Activated CD4-positive, alpha-beta memory T cell treated with anti-CD3 and anti-CD28 coated beads for 36 hours (primary cell): ENCODE results near the gene ATE1. TPM values are rescaled to one million over a fixed set of nuclear protein-coding genes. Genes with fewer than 3 reads are reported as not detected.

Experiments
- CTCF ChIA-PET: fragments of 350-600 bp; sonication (Branson Sonifier 250); formaldehyde crosslinking; loops from one replicate; lab custom pipeline; 2021; ENCODE audit warnings: antibody characterized with exemption, inconsistent platforms; lab: Charles Lee
- POLR2A ChIA-PET: fragments of 350-600 bp; sonication (Branson Sonifier 250); formaldehyde crosslinking; loops from one replicate; lab custom pipeline; 2021; ENCODE audit warnings: antibody characterized with exemption; lab: Charles Lee
- DNase-seq: peaks from one replicate; pipeline ENCODE4 v3.0.0-alpha.2; 2020
- H3K27ac Mint-ChIP-seq: one replicate; pipeline ENCODE4 v1.8.0; 2021; ENCODE audit warnings: mixed read lengths
- H3K27me3 Mint-ChIP-seq: one replicate; pipeline ENCODE4 v1.8.0; 2021; ENCODE audit warnings: mixed read lengths
- H3K36me3 Mint-ChIP-seq: one replicate; pipeline ENCODE4 v1.8.0; 2021; ENCODE audit warnings: mixed read lengths
- H3K4me1 Mint-ChIP-seq: one replicate; pipeline ENCODE4 v1.8.0; 2021; ENCODE audit warnings: low read depth, mixed read lengths
- H3K4me3 Mint-ChIP-seq: one replicate; pipeline ENCODE4 v1.8.0; 2021; ENCODE audit warnings: mild to moderate bottlenecking, mixed read lengths
- H3K9me3 Mint-ChIP-seq: one replicate; pipeline ENCODE4 v1.8.0; 2021; ENCODE audit warnings: mixed read lengths
- intact Hi-C: fragments of 100-400 bp; cut with micrococcal nuclease; formaldehyde crosslinking; loops from one replicate; pipeline ENCODE4 v1.15.1; 2023
- total RNA-seq, 2 experiments: library from RNA; stranded (reverse); gene quantifications; one replicate each; pipeline ENCODE4 v1.2.3, GENCODE V29; 2021

ATE1 gene
- total RNA-seq, 2 experiments from 2014 or later = 19.4 to 23.1 TPM

- Mint-ChIP-seq H3K9me3 (no peaks in the 10 kb centered on the region), H3K4me3 (no peak overlapping the region), H3K27ac (no peak overlapping the region), H3K36me3 (peaks cover 20% of the 10 kb centered on the region), H3K27me3 (no peaks in the 10 kb centered on the region), H3K4me1 (no peaks in the 10 kb centered on the region)
- DNase-seq = no peak
- POLR2A ChIA-PET = no interaction called here
- intact Hi-C loops = loop anchor here (1.0 kb wide), 2 partner anchors 75 to 957 kb away; no protein-coding TSS in a partner anchor
- CTCF ChIA-PET = interaction anchor here (0.9 to 1.8 kb wide), 5 partner anchors 12 to 76 kb away, joined by 3 to 10 read pairs (median 3); no protein-coding TSS in a partner anchor
Measured at GRCh38 chr10:121899727-121900126, 28.1 kb downstream of the ATE1 start.

DNA sequence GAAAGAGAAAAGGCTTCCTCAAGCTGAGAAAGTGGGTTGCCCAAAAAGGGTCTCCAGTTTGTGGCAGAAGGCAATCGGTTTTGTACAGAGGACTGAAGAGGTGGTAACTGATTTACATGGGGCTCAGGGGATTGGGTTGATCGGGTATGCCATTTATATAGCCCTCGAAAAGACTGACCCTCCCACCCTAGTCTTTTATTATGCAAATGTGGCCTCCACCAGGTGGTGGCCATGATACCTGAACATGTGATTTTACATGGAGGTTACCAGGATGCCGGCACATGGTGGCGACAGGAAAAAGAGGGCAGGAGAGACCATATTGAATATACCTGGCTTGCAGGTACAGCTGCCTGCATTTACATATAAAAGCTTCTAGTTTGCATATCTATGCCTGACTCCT, 36.7 kb downstream of the ATE1 start:
- CTCF ChIA-PET = interaction anchor here (2.0 kb wide), 1 partner anchor 10 kb away, joined by 8 read pairs; no protein-coding TSS in a partner anchor
- no peak overlapping the region for H3K4me3 Mint-ChIP-seq
- no peaks in the 10 kb centered on the region for H3K9me3 Mint-ChIP-seq
- POLR2A ChIA-PET = no interaction called here
- H3K27ac Mint-ChIP-seq = no peak overlapping the region
- no peak for DNase-seq
- intact Hi-C loops = no loop called here
- H3K36me3 Mint-ChIP-seq = peaks cover 8% of the 10 kb centered on the region
- H3K27me3 Mint-ChIP-seq = no peaks in the 10 kb centered on the region
- no peaks in the 10 kb centered on the region for H3K4me1 Mint-ChIP-seq

DNA sequence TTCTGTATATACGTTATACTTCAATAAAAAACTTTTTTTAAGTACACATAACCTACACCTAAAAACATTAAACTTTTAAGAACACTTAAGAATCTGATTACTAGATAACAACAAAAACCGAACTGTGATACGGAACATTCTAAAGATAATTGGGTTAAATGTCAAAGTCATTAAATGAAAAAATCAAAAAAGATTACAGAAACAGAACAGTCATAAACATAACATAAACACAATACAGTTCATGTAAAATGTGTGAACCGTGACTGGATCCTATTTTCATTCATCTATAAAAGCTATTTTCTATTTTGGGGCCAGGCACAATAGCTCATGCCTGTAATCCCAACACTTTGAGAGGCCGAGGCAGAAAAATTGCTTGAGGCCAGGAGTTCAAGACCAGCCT, 38.6 kb downstream of the ATE1 start:
- Mint-ChIP-seq H3K36me3 (peaks cover 6% of the 10 kb centered on the region), H3K9me3 (no peaks in the 10 kb centered on the region), H3K27ac (no peak overlapping the region), H3K27me3 (no peaks in the 10 kb centered on the region), H3K4me1 (no peaks in the 10 kb centered on the region), H3K4me3 (no peak overlapping the region)
- ChIA-PET CTCF (interaction anchor here (1.2 to 4.6 kb wide), 2 partner anchors 19 to 65 kb away, joined by 3 to 42 read pairs; no protein-coding TSS in a partner anchor), POLR2A (no interaction called here)
- intact Hi-C loops = loop anchor here (5.0 kb wide), 1 partner anchor 157 kb away; no protein-coding TSS in a partner anchor
- DNase-seq = no peak

DNA sequence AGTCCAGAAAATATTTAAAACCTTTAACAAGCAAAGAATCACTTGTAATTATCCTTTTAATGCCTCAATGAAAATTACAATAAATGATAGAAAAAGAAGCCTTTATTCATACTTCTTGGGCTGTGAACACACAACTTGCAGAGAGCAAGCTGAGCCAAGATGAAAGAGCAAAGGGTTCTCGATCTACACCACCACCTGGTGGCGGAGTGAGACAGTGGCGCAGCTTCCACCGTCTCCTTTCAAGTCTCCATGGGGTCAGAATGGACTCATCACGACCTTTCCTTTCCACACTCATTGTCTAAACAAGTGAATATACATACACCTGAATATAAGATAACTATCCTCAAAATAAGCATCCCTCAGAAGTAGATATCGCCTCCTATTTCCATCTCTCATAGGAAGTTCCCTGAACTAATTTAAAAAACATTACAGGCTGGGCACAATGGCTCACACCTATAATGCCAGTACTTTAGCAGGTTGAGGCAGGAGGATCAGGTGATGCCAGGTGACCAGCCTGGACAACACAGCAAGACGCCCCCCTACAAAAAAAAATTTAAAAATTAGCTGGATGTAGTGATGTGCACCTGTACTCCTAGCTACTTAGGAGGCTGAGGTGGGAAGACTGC, 40.7 kb downstream of the ATE1 start:
- intact Hi-C loops = loop anchor here (1.0 to 5.0 kb wide), 3 partner anchors 63 to 944 kb away; no protein-coding TSS in a partner anchor
- POLR2A ChIA-PET = no interaction called here
- peaks cover 3% of the 10 kb centered on the region for H3K36me3 Mint-ChIP-seq
- no peak overlapping the region for H3K27ac Mint-ChIP-seq
- H3K9me3 Mint-ChIP-seq = no peaks in the 10 kb centered on the region
- H3K4me3 Mint-ChIP-seq = no peak overlapping the region
- no peaks in the 10 kb centered on the region for H3K4me1 Mint-ChIP-seq
- H3K27me3 Mint-ChIP-seq = no peaks in the 10 kb centered on the region
- CTCF ChIA-PET = interaction anchor here (0.6 to 4.6 kb wide), 19 partner anchors 8 to 1130 kb away, joined by 3 to 42 read pairs (median 3); no protein-coding TSS in a partner anchor
- peak; percentile 68 for DNase-seq

DNA sequence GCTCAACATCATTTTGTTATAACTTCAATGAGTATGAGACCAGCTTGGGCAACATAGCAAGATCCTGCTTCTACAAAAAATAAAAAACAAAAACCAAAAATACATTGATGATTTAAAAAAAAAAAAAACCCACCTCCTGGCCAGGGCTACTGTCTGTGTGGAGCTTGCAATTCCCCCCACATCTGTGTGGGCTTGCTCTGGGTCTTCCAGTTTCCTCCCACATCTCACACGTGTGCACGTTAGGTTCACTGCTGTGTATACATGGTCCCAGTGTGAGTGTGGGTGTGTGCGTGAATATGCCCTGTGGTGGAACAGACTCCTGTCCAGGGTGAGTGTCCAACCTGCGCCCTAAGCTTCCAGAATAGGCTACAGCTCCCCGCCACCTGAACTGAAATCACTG, 41.6 kb downstream of the ATE1 start:
- CTCF ChIA-PET = interaction anchor here (0.8 to 4.6 kb wide), 12 partner anchors 10 to 1129 kb away, joined by 3 to 42 read pairs (median 4); no protein-coding TSS in a partner anchor
- Mint-ChIP-seq H3K27me3 (no peaks in the 10 kb centered on the region), H3K36me3 (peaks cover 2% of the 10 kb centered on the region), H3K4me3 (no peak overlapping the region), H3K9me3 (no peaks in the 10 kb centered on the region), H3K27ac (no peak overlapping the region), H3K4me1 (peaks cover 1% of the 10 kb centered on the region)
- DNase-seq = no peak
- POLR2A ChIA-PET = no interaction called here
- intact Hi-C loops = loop anchor here (2.0 to 5.0 kb wide), 2 partner anchors 154 to 943 kb away; no protein-coding TSS in a partner anchor

GRCh38 chr10:121880895-121881294, 46.9 kb downstream of the ATE1 start:
- CTCF ChIA-PET = interaction anchor here (1.3 kb wide), 1 partner anchor 20 kb away, joined by 6 read pairs; no protein-coding TSS in a partner anchor
- Mint-ChIP-seq H3K36me3 (peaks cover 8% of the 10 kb centered on the region), H3K9me3 (no peaks in the 10 kb centered on the region), H3K27me3 (no peaks in the 10 kb centered on the region), H3K4me3 (no peak overlapping the region), H3K4me1 (peaks cover 4% of the 10 kb centered on the region), H3K27ac (no peak overlapping the region)
- POLR2A ChIA-PET = no interaction called here
- intact Hi-C loops = no loop called here
- DNase-seq = no peak

DNA sequence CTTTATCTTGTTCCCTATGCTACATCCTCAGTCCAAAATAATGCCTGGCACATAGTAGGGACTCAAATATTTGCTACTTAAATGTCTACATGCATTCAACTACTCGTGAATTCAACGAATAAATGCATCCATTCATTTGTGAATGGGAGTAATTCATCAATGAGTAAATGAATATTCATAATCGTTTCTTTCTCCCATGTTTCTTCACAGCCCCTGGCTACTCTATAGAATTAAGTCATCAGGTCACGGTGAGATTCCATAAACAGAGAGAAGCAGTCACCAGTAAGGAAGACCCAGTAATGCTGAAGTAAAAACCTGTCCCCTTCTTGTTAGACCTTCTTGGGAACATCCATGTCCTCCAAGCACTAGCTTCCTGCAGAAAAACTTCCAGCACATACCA, 48.4 kb downstream of the ATE1 start:
- POLR2A ChIA-PET = no interaction called here
- no peak for DNase-seq
- Mint-ChIP-seq H3K9me3 (no peaks in the 10 kb centered on the region), H3K36me3 (peaks cover 8% of the 10 kb centered on the region), H3K27ac (no peak overlapping the region), H3K27me3 (no peaks in the 10 kb centered on the region), H3K4me3 (no peak overlapping the region), H3K4me1 (peaks cover 4% of the 10 kb centered on the region)
- intact Hi-C loops = no loop called here
- CTCF ChIA-PET = interaction anchor here (0.7 to 1.0 kb wide), 3 partner anchors 8 to 56 kb away, joined by 3 to 7 read pairs (median 4); no protein-coding TSS in a partner anchor

- Mint-ChIP-seq H3K4me3 (no peak overlapping the region), H3K27me3 (no peaks in the 10 kb centered on the region), H3K27ac (no peak overlapping the region), H3K4me1 (no peaks in the 10 kb centered on the region), H3K36me3 (peaks cover 13% of the 10 kb centered on the region), H3K9me3 (no peaks in the 10 kb centered on the region)
- no peak for DNase-seq
- POLR2A ChIA-PET = no interaction called here
- intact Hi-C loops = no loop called here
- CTCF ChIA-PET = no interaction called here
Measured at GRCh38 chr10:121873236-121873635, 54.6 kb downstream of the ATE1 start.

DNA sequence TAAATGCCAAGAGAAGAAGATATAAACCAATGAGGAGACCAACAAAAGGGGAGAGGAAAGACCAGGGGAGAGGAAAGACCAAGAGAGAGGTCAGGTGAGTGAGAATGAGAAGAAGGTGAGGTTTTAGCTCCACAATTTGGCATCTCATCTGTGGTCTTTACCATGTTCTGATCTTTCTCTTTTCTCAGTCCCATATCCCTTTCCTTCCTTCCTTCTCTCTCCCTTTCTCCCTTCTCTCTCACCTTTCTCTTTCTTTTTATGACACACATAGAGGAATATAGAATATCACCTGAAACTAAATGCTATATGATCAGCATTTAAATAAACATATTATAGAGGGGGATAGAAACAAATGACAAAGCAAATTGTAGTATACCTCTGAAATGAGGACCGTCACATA, 57.4 kb downstream of the ATE1 start:
- POLR2A ChIA-PET = no interaction called here
- no peak for DNase-seq
- Mint-ChIP-seq H3K27ac (no peak overlapping the region), H3K9me3 (no peaks in the 10 kb centered on the region), H3K27me3 (no peaks in the 10 kb centered on the region), H3K36me3 (peaks cover 17% of the 10 kb centered on the region), H3K4me3 (no peak overlapping the region), H3K4me1 (no peaks in the 10 kb centered on the region)
- intact Hi-C loops = no loop called here
- CTCF ChIA-PET = interaction anchor here (1.1 kb wide), 1 partner anchor 18 kb away, joined by 3 read pairs; no protein-coding TSS in a partner anchor

DNA sequence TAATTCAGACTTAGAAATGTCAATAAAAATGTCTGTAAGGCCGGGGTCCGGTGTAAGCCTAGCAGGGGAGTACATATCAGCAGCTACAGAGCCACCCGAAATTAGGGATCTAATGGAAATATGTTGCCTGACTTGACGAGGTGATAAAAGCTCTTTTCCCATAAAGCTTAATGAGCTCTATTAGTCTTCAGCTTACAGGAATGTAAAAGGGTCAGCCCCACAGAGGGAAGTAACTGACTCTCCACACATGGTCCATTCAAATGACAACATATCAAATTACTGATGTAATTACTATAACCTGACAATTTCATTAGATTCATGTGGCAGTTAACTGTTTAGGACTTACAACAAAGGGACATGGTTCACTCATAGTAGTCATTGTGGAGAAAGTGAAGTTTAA, 62.3 kb downstream of the ATE1 start:
- no peak for DNase-seq
- POLR2A ChIA-PET = no interaction called here
- no peaks in the 10 kb centered on the region for H3K4me1 Mint-ChIP-seq
- no peak overlapping the region for H3K4me3 Mint-ChIP-seq
- intact Hi-C loops = no loop called here
- peaks cover 23% of the 10 kb centered on the region for H3K36me3 Mint-ChIP-seq
- H3K27me3 Mint-ChIP-seq = no peaks in the 10 kb centered on the region
- H3K27ac Mint-ChIP-seq = no peak overlapping the region
- no peaks in the 10 kb centered on the region for H3K9me3 Mint-ChIP-seq
- CTCF ChIA-PET = interaction anchor here (2.1 to 2.4 kb wide), 2 partner anchors 21 to 35 kb away, joined by 5 to 8 read pairs; no protein-coding TSS in a partner anchor

GRCh38 chr10:121864653-121865052, 63.2 kb downstream of the ATE1 start:
- CTCF ChIA-PET = interaction anchor here (1.8 to 2.4 kb wide), 3 partner anchors 22 to 41 kb away, joined by 5 to 9 read pairs (median 8); no protein-coding TSS in a partner anchor
- Mint-ChIP-seq H3K36me3 (peaks cover 26% of the 10 kb centered on the region), H3K27ac (no peak overlapping the region), H3K9me3 (no peaks in the 10 kb centered on the region), H3K4me1 (no peaks in the 10 kb centered on the region), H3K4me3 (no peak overlapping the region), H3K27me3 (no peaks in the 10 kb centered on the region)
- POLR2A ChIA-PET = no interaction called here
- DNase-seq = no peak
- intact Hi-C loops = no loop called here

DNA sequence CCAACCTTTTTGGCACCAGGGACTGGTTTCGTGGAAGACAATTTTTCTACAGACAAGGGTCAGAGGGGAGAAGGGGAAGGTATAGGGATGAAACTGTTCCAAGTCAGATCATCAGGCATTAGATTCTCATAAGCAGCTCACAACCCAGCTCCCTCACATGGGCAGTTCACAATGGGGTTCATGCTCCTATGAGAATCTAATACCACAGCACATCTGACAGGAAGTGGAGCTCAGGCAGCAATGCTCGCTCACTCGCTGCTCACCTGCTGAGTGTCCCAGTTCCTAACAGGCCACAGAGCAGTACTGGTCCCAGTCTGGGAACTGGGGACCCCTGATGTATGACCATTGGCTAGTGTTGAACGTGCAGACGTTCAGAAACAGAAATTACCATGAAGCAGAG, 63.7 kb downstream of the ATE1 start:
- Mint-ChIP-seq H3K9me3 (no peaks in the 10 kb centered on the region), H3K27ac (no peak overlapping the region), H3K4me1 (no peaks in the 10 kb centered on the region), H3K36me3 (peaks cover 24% of the 10 kb centered on the region), H3K4me3 (no peak overlapping the region), H3K27me3 (no peaks in the 10 kb centered on the region)
- intact Hi-C loops = no loop called here
- CTCF ChIA-PET = interaction anchor here (0.9 to 2.4 kb wide), 4 partner anchors 23 to 40 kb away, joined by 3 to 9 read pairs (median 6); no protein-coding TSS in a partner anchor
- DNase-seq = no peak
- POLR2A ChIA-PET = no interaction called here
